Ishikawa (cell line): ENCODE results near the gene KNOP1.

Source experiments
- CEBPB ChIP-seq: IDR thresholded peaks from 2 replicates; pipeline ENCODE4 v1.6.1; 2012
- CREB1 ChIP-seq: IDR thresholded peaks from 2 replicates; pipeline ENCODE4 v1.6.1; 2012; ENCODE audit warnings: low read depth
- EGR1 ChIP-seq: IDR thresholded peaks from 2 replicates; pipeline ENCODE4 v1.6.1; 2012
- EP300 ChIP-seq: IDR thresholded peaks from 2 replicates; pipeline ENCODE4 v1.6.1; 2012; ENCODE audit warnings: borderline replicate concordance
- FOXM1 ChIP-seq: IDR thresholded peaks from 2 replicates; pipeline ENCODE4 v1.6.1; 2012; ENCODE audit warnings: low read depth, borderline replicate concordance
- NFIC ChIP-seq: IDR thresholded peaks from 2 replicates; pipeline ENCODE4 v1.6.1; 2012
- RAD21 ChIP-seq: IDR thresholded peaks from 2 replicates; pipeline ENCODE4 v1.6.1; 2012; ENCODE audit warnings: low read depth
- TAF1 ChIP-seq: IDR thresholded peaks from 2 replicates; pipeline ENCODE4 v1.6.1; 2012; ENCODE audit warnings: low read depth, mild to moderate bottlenecking
- TCF12 ChIP-seq: IDR thresholded peaks from 2 replicates; pipeline ENCODE4 v1.6.1; 2012; ENCODE audit warnings: low read depth
- TEAD4 ChIP-seq: IDR thresholded peaks from 2 replicates; pipeline ENCODE4 v1.6.1; 2012
- YY1 ChIP-seq: IDR thresholded peaks from 2 replicates; pipeline ENCODE4 v1.6.1; 2012; ENCODE audit warnings: low read depth
- ZBTB7A ChIP-seq: IDR thresholded peaks from 2 replicates; pipeline ENCODE4 v1.6.1; 2012; ENCODE audit warnings: low read depth
- TF ChIP-seq, protein P1 (sequence below): IDR thresholded peaks from 2 replicates; pipeline ENCODE4 v1.6.1; 2012
- TF ChIP-seq, protein P2 (sequence below): IDR thresholded peaks from 2 replicates; pipeline ENCODE4 v1.6.1; 2012; ENCODE audit warnings: low read depth, mild to moderate bottlenecking
- TF ChIP-seq, protein P3 (sequence below): IDR thresholded peaks from 2 replicates; pipeline ENCODE4 v1.6.1; 2012

The KNOP1 gene

DNA sequence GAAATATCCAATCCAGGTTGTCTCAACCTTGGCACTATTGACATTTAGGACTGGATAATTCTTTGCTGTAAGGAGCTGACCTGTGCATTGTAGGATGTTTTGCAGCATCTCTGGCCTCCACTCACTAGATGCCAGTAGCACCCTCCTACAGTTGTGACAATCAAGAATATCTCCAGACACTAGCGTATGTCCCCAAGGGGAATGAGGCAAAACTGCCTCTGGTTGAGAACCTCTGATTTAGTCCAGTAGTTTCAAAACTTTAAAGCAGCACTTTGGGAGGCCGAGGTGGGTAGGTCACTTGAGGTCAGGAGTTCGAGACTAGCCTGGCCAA lies 48.5 kb upstream of the KNOP1 start:
- TF ChIP-seq EGR1 (no peak), TCF12 (no peak), ZBTB7A (no peak), CREB1 (no peak), FOXM1 (no peak), TAF1 (no peak), TEAD4 (no peak)
- TF ChIP-seq, protein P1, sequence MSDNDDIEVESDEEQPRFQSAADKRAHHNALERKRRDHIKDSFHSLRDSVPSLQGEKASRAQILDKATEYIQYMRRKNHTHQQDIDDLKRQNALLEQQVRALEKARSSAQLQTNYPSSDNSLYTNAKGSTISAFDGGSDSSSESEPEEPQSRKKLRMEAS, result no peak
- TF ChIP-seq, protein P2, sequence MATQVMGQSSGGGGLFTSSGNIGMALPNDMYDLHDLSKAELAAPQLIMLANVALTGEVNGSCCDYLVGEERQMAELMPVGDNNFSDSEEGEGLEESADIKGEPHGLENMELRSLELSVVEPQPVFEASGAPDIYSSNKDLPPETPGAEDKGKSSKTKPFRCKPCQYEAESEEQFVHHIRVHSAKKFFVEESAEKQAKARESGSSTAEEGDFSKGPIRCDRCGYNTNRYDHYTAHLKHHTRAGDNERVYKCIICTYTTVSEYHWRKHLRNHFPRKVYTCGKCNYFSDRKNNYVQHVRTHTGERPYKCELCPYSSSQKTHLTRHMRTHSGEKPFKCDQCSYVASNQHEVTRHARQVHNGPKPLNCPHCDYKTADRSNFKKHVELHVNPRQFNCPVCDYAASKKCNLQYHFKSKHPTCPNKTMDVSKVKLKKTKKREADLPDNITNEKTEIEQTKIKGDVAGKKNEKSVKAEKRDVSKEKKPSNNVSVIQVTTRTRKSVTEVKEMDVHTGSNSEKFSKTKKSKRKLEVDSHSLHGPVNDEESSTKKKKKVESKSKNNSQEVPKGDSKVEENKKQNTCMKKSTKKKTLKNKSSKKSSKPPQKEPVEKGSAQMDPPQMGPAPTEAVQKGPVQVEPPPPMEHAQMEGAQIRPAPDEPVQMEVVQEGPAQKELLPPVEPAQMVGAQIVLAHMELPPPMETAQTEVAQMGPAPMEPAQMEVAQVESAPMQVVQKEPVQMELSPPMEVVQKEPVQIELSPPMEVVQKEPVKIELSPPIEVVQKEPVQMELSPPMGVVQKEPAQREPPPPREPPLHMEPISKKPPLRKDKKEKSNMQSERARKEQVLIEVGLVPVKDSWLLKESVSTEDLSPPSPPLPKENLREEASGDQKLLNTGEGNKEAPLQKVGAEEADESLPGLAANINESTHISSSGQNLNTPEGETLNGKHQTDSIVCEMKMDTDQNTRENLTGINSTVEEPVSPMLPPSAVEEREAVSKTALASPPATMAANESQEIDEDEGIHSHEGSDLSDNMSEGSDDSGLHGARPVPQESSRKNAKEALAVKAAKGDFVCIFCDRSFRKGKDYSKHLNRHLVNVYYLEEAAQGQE, result no peak

DNA sequence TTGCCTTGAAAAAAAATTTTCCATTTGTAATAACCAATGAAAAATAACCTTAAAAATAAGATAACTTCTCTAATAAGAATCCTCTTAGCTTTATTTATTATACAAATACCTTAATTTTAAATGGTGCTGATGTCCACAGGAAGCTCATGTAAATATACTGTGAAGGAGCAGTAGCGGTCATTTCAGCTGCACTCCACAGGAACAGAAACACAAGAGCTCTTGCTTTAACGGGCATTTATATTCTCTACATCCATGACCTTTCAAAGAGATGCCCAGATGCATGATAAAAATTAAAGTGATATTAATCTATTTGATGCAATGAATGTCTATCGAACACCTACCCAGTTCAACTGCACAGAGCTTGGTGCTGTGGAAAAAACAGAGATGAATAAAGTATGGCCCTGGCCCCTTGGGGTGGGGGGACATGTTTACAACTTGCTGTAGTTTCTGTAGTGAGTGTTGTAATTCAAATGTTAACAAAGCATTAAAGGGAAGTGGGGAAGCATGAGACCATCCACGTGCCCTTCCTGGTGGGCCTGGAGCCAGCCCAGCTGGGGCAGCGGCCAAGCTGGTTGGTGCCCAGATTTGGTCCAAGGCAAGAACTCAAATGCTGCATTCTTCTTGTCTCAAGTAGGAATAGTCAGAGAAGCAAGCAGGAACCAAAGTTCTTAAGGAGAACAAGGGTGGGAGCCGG lies 48.0 kb upstream of the KNOP1 start:
- no peak for TF ChIP-seq RAD21
- TF ChIP-seq, protein P3, sequence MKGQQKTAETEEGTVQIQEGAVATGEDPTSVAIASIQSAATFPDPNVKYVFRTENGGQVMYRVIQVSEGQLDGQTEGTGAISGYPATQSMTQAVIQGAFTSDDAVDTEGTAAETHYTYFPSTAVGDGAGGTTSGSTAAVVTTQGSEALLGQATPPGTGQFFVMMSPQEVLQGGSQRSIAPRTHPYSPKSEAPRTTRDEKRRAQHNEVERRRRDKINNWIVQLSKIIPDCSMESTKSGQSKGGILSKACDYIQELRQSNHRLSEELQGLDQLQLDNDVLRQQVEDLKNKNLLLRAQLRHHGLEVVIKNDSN, result no peak
- no peak for TF ChIP-seq YY1
- TF ChIP-seq, protein P1, result no peak
- TF ChIP-seq FOXM1, result no peak
- TF ChIP-seq TAF1, result no peak
- TF ChIP-seq, protein P2, result no peak
- no peak for TF ChIP-seq TEAD4
- TF ChIP-seq EGR1, result no peak
- no peak for TF ChIP-seq CEBPB
- no peak for TF ChIP-seq EP300
- TF ChIP-seq TCF12, result no peak
- TF ChIP-seq ZBTB7A, result no peak
- TF ChIP-seq CREB1, result no peak
- TF ChIP-seq NFIC, result no peak

DNA sequence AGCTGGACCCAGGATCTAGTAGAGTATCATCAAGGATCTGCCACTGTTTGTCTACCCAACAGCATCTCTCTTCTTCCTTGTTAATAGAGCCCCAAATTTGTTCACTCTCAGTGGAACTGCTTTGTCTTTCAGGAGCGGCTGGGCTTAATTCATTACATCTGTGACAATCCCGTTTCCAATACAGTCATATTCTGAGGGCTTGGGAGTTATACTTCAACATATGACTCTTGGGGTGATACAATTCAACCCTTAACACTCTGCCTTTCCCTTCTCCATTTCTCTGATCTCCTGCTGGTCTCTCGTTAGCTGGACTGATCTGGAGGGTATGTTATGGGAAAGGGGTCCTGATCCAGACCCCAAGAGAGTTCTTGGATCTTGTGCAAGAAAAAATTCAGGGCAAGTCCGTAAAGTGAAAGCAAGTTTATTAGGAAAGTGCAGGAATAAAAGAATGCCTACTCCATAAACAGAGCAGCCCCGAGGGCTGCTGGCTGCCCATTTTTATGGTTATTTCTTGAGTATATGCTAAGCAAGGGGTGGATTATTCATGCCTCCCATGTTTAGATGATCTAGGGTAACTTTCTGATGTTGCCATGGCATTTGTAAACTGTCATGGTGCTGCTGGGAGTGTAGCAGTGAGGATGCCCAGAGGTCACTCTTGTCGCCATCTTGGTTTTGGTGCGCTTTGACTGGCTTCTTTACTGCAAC lies 42.5 kb upstream of the KNOP1 start:
- TF ChIP-seq RAD21 (no peak), CREB1 (no peak), TCF12 (no peak), EP300 (no peak), NFIC (no peak), EGR1 (no peak)
- TF ChIP-seq, protein P3, result no peak

DNA sequence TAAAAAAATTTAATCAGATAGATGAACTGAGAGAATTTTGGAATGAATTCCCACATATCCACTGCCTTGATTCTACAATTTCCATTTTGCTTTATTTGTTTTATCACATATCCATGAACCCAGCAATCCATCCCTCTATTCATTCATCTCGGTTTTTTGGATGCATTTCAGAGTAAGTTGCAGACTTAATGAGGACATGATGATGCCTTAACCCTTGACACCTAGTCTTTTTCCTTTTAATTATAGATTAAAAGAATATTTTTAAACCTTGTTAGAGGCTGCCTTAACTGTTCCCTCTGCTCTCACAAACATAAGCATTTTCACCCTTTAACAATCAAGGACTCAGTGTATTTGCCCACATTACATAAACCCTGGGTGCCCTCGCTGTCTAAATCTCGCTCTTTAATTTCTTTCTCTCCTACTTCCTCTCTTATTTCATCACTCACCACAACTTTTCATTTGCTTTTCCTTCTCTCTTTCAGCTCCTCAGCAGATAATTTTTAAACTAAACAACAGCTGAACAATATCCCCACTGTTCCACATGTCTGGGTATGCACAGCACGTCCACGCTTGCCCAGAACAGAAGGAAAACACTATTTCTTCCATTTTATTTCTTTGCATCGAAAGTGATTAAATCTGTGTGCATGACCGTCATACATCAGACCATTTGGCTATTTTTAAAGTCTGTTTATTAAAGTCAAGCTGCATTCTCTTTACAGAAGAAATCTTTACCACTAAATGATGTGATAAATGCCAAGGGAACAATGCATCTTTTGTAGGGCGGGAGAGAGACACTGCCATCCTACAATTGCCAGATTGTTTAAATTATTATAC lies 40.0 kb upstream of the KNOP1 start:
- TF ChIP-seq, protein P1, result no peak
- no peak for TF ChIP-seq CEBPB
- TF ChIP-seq RAD21, result no peak
- TF ChIP-seq NFIC, result no peak
- TF ChIP-seq ZBTB7A, result no peak
- TF ChIP-seq TEAD4, result no peak
- no peak for TF ChIP-seq CREB1
- TF ChIP-seq, protein P2, result no peak
- TF ChIP-seq, protein P3, result no peak
- TF ChIP-seq EP300, result no peak
- TF ChIP-seq EGR1, result no peak
- no peak for TF ChIP-seq FOXM1
- TF ChIP-seq TCF12, result no peak
- TF ChIP-seq YY1, result no peak
- TF ChIP-seq TAF1, result no peak
